GM18861 (cell line): ENCODE results near the gene ACSM3.
A peak's percentile ranks its signal among the peaks of the same experiment; 100 is the strongest.
"Not testable (repeated sequence)": the region's sequence is repeated elsewhere in the genome, so short reads cannot be mapped to it uniquely, and the experiment has no call there.

Experiments used
- ATAC-seq: cut with Tn5 transposase; IDR thresholded peaks from one replicate; pipeline ENCODE4 v1.9.1; 2021; ENCODE audit not compliant: unreplicated experiment

ACSM3 gene

GRCh38 chr16:20763461-20764232, at the start of gene ACSM3:
Gene ACSM3, plus strand, starts transcription at chr16:20764014. Its CDS starts 6,021 bp downstream, at chr16:20770035.
- peak; percentile 96 for ATAC-seq

GRCh38 chr16:20717718-20718117, 46.1 kb upstream of the ACSM3 start:
- not testable (repeated sequence) for ATAC-seq

GRCh38 chr16:20720251-20720650, 43.6 kb upstream of the ACSM3 start:
- no peak for ATAC-seq

- no peak for ATAC-seq
Measured at GRCh38 chr16:20726661-20727060, 37.2 kb upstream of the ACSM3 start.

GRCh38 chr16:20727181-20727580, 36.6 kb upstream of the ACSM3 start:
- no peak for ATAC-seq

- no peak for ATAC-seq
Measured at GRCh38 chr16:20729141-20729540, 34.7 kb upstream of the ACSM3 start.

- ATAC-seq = no peak
Measured at GRCh38 chr16:20734056-20734455, 29.8 kb upstream of the ACSM3 start.

GRCh38 chr16:20734782-20735181, 29.0 kb upstream of the ACSM3 start:
- no peak for ATAC-seq

- ATAC-seq = no peak
Measured at GRCh38 chr16:20735490-20735889, 28.3 kb upstream of the ACSM3 start.

- no peak for ATAC-seq
Measured at GRCh38 chr16:20740007-20740883, 23.6 kb upstream of the ACSM3 start.

- peak; percentile 60 for ATAC-seq
Measured at GRCh38 chr16:20740901-20741521, 22.8 kb upstream of the ACSM3 start.

- ATAC-seq = peak; percentile 53
Measured at GRCh38 chr16:20741554-20742285, 22.1 kb upstream of the ACSM3 start, which contains the start of gene THUMPD1. Gene THUMPD1, minus strand, starts transcription at chr16:20741818. Its CDS starts 79 bp downstream, at chr16:20741739.

- no peak for ATAC-seq
Measured at GRCh38 chr16:20743591-20743990, 20.2 kb upstream of the ACSM3 start.

- ATAC-seq = no peak
Measured at GRCh38 chr16:20744922-20745440, 18.8 kb upstream of the ACSM3 start.

GRCh38 chr16:20746461-20746860, 17.4 kb upstream of the ACSM3 start:
- ATAC-seq = no peak

GRCh38 chr16:20747030-20747816, 16.6 kb upstream of the ACSM3 start:
- ATAC-seq = peak; percentile 71

- ATAC-seq = no peak
Measured at GRCh38 chr16:20749474-20749873, 14.3 kb upstream of the ACSM3 start.

GRCh38 chr16:20750558-20750957, 13.3 kb upstream of the ACSM3 start:
- no peak for ATAC-seq

GRCh38 chr16:20753727-20754126, 10.1 kb upstream of the ACSM3 start:
- ATAC-seq = no peak

- ATAC-seq = no peak
Measured at GRCh38 chr16:20755238-20755637, 8.6 kb upstream of the ACSM3 start.
